ENCODE measurements around the gene UNC45B. TPM values are rescaled to one million over a fixed set of nuclear protein-coding genes. Genes with fewer than 3 reads are reported as not detected.
"Not testable (repeated sequence)": the region's sequence is repeated elsewhere in the genome, so short reads cannot be mapped to it uniquely, and the experiment has no call there.

UNC45B gene
- total RNA-seq, 1 experiment from 2014 or later: not detected

GRCh38 chr17:35171834-35172233, 24.2 kb downstream of the UNC45B start:
- H3K4me3 ChIP-seq (replicated peaks in 1 of 2; ENCODE audit: low read depth in 1 of 2, low read length in 2 of 2): no peak overlapping the region
- BruUV-seq (replicated peaks): no TSS peak
- peaks cover 6% of the 10 kb centered on the region; the same call in 1 of the 2 replicates for H3K27me3 ChIP-seq (ENCODE audit: insufficient read depth, low read length)
- no peaks in the 10 kb centered on the region for H4K20me1 ChIP-seq (ENCODE audit: insufficient read depth)
- no peak for TF ChIP-seq JUND (IDR thresholded peaks at IDR 0.05)
- TF ChIP-seq ELF1 (IDR thresholded peaks at IDR 0.05; ENCODE audit: borderline replicate concordance, low read depth): no peak
- TF ChIP-seq SIN3A (IDR thresholded peaks at IDR 0.05; ENCODE audit: low read depth): no peak
- TF ChIP-seq EZH2 (IDR thresholded peaks at IDR 0.05): no peak
- TF ChIP-seq CTCF (IDR thresholded peaks at IDR 0.05 in 2 of 3, conservative IDR thresholded peaks at IDR 0.05 in 1 of 3; ENCODE audit: borderline replicate concordance in 1 of 3, insufficient read depth in 1 of 3, low read depth in 2 of 3, low read length in 2 of 3): no peak
- no peak for TF ChIP-seq TCF7L2 (IDR thresholded peaks at IDR 0.05; ENCODE audit: borderline replicate concordance, extremely low read depth, insufficient read depth, insufficient read length)
- TF ChIP-seq SRF (IDR thresholded peaks at IDR 0.05; ENCODE audit: low read depth): no peak
- TF ChIP-seq ZNF274 (IDR thresholded peaks at IDR 0.05; ENCODE audit: low read depth, low read length): no peak
- no peak for TF ChIP-seq RAD21 (IDR thresholded peaks at IDR 0.05; ENCODE audit: low read depth)
- TF ChIP-seq ZFX (IDR thresholded peaks at IDR 0.05): no peak
- TF ChIP-seq ATF3 (IDR thresholded peaks at IDR 0.05): no peak
- no peak for TF ChIP-seq YY1 (IDR thresholded peaks at IDR 0.05; ENCODE audit: extremely low read depth, insufficient replicate concordance, low read depth, low read length)
- no peak for TF ChIP-seq EGR1 (IDR thresholded peaks at IDR 0.05; ENCODE audit: low read depth)
- TF ChIP-seq MAX (IDR thresholded peaks at IDR 0.05): no peak
- TF ChIP-seq ZBTB33 (IDR thresholded peaks at IDR 0.05; ENCODE audit: extremely low read depth, insufficient replicate concordance, low read length): no peak
- no peak for TF ChIP-seq CBX3 (IDR thresholded peaks at IDR 0.05; ENCODE audit: low read depth)
- no peak for TF ChIP-seq CEBPB (IDR thresholded peaks at IDR 0.05; ENCODE audit: low read depth)
- TF ChIP-seq POLR2A (IDR thresholded peaks at IDR 0.05; ENCODE audit: borderline replicate concordance, extremely low read depth, insufficient read depth, insufficient read length): no peak
- TF ChIP-seq EZH2phosphoT487 (IDR thresholded peaks at IDR 0.05; ENCODE audit: borderline replicate concordance): no peak
- no peaks in the 10 kb centered on the region for H3K79me2 ChIP-seq (ENCODE audit: insufficient read depth, low read length)
- H3K4me1 ChIP-seq (ENCODE audit: control insufficient read depth in 1 of 2, insufficient read depth in 2 of 2, low read length in 2 of 2): no peaks in the 10 kb centered on the region
- no peak overlapping the region for H3K27ac ChIP-seq (ENCODE audit: low read depth, low read length)
- H2AFZ ChIP-seq (ENCODE audit: low read depth, low read length, poor library complexity, severe bottlenecking): no peak overlapping the region
- ATAC-seq (no peak), DNase-seq (ENCODE audit: low read depth, low spot score) (no peak)
- POLR2A ChIA-PET: no interaction called here
- no peaks in the 10 kb centered on the region for H3K36me3 ChIP-seq (ENCODE audit: control insufficient read depth in 1 of 2, insufficient read depth in 2 of 2, low read length in 2 of 2)
- H3K4me2 ChIP-seq (ENCODE audit: low read length): no peak overlapping the region
- RAD21 ChIA-PET (ENCODE audit: low non-redundant PET in 1 of 2, low total read pairs in 2 of 2, uncharacterized antibody in 2 of 2, unreplicated experiment in 2 of 2): no interaction called here
- H3K9me2 ChIP-seq (ENCODE audit: insufficient read depth): no peaks in the 10 kb centered on the region
- no peaks in the 10 kb centered on the region for H3K9me3 ChIP-seq (ENCODE audit: control insufficient read depth in 1 of 2, insufficient read depth in 1 of 2, low read depth in 1 of 2, low read length in 2 of 2)
- CTCF ChIA-PET: interaction anchor here (1.2 to 1.8 kb wide), 2 partner anchors 367 to 368 kb away, joined by 3 to 7 read pairs; no protein-coding TSS in a partner anchor
- no peak overlapping the region for H3K9ac ChIP-seq (ENCODE audit: low read length)
- intact Hi-C loops (cut with micrococcal nuclease): loop anchor here (1.0 to 10.0 kb wide), 2 partner anchors 143 to 361 kb away; no protein-coding TSS in a partner anchor

GRCh38 chr17:35172321-35172720, 24.7 kb downstream of the UNC45B start:
- H3K9me2 ChIP-seq (ENCODE audit: insufficient read depth); H3K27ac ChIP-seq (ENCODE audit: low read depth, low read length); RAD21 ChIA-PET (ENCODE audit: low non-redundant PET in 1 of 2, low total read pairs in 2 of 2, uncharacterized antibody in 2 of 2, unreplicated experiment in 2 of 2); H3K9ac ChIP-seq (ENCODE audit: low read length); H3K4me3 ChIP-seq (replicated peaks in 1 of 2; ENCODE audit: low read depth in 1 of 2, low read length in 2 of 2); H3K4me1 ChIP-seq (ENCODE audit: control insufficient read depth in 1 of 2, insufficient read depth in 2 of 2, low read length in 2 of 2); POLR2A ChIA-PET; CTCF ChIA-PET; ATAC-seq; H3K36me3 ChIP-seq (ENCODE audit: control insufficient read depth in 1 of 2, insufficient read depth in 2 of 2, low read length in 2 of 2); H2AFZ ChIP-seq (ENCODE audit: low read depth, low read length, poor library complexity, severe bottlenecking); H3K27me3 ChIP-seq (ENCODE audit: insufficient read depth, low read length); H3K79me2 ChIP-seq (ENCODE audit: insufficient read depth, low read length); BruUV-seq (replicated peaks); DNase-seq (ENCODE audit: low read depth, low spot score); H3K4me2 ChIP-seq (ENCODE audit: low read length); H4K20me1 ChIP-seq (ENCODE audit: insufficient read depth); H3K9me3 ChIP-seq (ENCODE audit: control insufficient read depth in 1 of 2, insufficient read depth in 1 of 2, low read depth in 1 of 2, low read length in 2 of 2): not testable (repeated sequence)
- intact Hi-C loops (cut with micrococcal nuclease): loop anchor here (10.0 kb wide), 1 partner anchor 142 kb away; no protein-coding TSS in a partner anchor
